Amniotic epithelial cell (primary cell): Measurements from ENCODE around the gene SPC25.

ENCODE experiments used
- DNase-seq: peaks from one replicate; pipeline ENCODE4 v3.0.0-alpha.2; 2010; ENCODE audit warnings: low read depth

The SPC25 gene

DNA sequence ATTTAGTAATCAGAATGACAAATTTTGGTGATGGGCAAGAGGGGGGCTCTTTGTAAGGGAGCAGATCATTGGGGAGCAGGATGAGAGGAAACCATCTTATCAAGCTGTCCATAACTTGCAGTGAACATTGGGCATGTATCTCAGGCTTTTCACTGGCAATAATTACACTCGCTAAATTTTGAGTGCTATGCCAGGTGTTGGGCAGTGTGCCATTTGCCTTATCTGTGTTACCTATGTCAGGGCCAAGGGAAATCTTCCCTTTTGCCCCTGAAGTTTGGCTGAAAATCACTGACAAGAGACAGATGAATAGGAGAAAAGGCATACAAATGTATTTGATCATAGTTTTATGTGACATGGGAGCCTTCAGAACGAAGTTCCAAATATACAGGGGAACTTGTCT is 48.8 kb downstream of the SPC25 start:
- DNase-seq: no peak

DNA sequence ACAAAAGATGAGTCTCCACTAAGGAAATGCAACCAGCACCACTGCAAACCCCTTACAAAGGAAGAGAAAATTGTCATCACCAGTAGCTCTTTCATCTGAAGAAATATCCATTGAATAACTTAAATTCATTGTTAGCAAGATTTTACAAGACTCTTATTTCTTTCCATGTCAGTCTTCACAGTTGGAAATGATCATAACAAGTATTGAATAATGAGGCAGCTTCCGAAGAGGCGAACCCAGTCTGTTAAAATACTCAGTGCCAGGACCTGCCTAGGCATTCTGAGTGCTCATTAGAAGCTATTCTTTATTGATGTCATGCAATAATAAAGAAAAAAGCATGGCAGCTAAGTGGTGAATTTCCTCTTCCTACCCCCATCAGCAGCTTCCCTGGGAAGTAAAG is 54.3 kb downstream of the SPC25 start:
- DNase-seq: no peak

DNA sequence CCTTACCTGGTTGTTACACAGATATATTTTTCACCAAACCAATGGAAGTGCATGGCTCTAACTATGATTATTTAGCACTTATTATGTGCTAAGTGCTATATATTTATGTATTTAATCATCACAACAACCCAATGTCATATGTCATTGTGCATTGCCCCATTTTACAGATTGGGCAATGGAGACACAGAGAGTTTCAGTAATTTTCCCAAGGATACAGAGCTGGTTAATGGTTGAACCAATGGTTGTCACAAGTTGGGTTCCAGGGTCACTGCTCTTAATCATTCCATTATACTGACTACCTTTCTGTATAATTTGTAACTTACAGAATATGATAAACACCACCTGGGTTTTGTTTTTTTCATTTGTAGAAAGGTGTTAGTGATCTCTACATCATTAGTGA is 58.6 kb downstream of the SPC25 start:
- no peak for DNase-seq

DNA sequence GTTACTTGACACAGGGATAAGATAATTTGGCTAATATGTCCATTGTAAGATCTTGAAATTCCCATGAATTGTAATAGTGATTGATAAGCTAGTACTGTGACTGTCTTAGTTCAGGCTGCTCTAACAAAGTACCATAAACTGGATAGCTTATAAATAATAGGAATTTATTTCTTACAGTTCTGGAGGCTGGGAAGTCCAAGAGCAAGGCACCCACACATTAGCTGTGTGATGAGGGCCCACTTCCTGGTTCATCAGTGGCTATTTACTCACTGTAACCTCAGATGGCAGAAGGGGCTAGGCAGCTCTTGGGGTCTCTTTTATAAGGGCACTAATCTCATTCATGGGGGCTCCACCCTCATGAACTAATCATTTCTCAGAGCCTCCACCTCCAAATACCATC is 59.3 kb downstream of the SPC25 start:
- no peak for DNase-seq

DNA sequence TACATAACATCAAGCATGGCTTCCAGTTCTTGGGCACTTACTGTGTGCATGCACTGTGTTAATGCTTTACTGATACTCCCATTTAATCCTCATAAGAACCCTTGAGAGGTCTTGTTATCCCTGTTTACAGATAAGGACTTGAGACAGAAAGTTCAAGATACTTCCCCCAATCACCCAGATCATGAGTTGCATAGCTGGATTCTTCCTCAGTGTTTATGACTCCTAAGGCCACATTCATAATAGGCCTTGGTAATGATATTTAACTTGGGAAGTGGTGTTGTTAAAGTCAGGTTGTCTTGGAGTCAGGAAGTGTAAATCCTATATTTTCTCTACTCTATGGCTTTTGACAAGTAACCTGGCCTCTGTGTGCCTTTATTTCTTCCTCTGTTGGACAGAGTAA is 65.1 kb downstream of the SPC25 start:
- no peak for DNase-seq

DNA sequence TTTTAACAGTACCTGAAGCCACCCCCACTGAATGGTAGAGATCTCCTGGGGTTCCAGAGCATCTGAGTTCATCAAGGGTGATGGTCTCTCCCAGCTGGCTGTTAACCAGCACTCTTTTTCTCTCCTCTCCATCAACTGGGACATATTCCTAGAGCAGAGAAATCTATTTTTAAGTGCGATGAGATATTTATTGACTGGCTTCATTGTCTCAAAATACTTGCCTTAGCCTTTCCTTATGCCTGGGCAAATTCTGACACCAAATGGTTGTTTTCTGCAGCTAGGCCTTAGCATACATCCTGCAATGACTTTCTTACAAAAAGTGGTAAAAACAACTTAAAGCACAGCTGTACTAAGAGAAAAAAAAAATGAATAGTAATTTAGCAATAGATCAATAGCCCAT is 68.2 kb downstream of the SPC25 start:
- no peak for DNase-seq

DNA sequence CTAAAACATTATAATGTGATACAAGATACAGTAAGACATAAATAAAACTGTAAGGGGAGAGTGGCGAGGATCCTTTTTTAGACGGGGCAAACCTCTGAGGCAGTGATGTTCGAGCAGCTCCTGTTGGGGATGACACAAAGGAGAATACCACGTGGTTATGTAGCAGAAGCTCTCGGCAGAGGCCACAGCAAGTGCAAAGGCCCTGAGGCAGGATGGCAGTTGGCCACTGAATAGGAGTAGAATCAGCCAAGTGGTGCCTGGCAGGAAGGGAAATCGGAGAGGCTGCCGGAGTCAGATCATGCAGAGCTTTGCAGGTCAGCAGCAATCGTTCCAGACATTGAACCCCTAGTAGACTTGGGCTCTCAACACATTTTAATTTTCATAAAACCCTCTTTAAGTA is 68.7 kb downstream of the SPC25 start:
- no peak for DNase-seq
